Endothelial cell (in vitro differentiated cells): Measurements from ENCODE around the gene ADD2. TPM values are rescaled to one million over a fixed set of nuclear protein-coding genes. Genes with fewer than 3 reads are reported as not detected.

Experiments used
- DNase-seq: peaks from one replicate; pipeline ENCODE4 v3.0.0; 2021; ENCODE audit warnings: low spot score
- H3K27ac Mint-ChIP-seq: one replicate; pipeline ENCODE4 v1.8.0; 2021; ENCODE audit warnings: mixed read lengths, inconsistent platforms; ENCODE audit not compliant: unreplicated experiment
- H3K27me3 Mint-ChIP-seq: one replicate; pipeline ENCODE4 v1.8.0; 2021; ENCODE audit warnings: mild to moderate bottlenecking, moderate library complexity, mixed read lengths, inconsistent platforms; ENCODE audit not compliant: unreplicated experiment
- H3K36me3 Mint-ChIP-seq: one replicate; pipeline ENCODE4 v1.8.0; 2021; ENCODE audit warnings: mild to moderate bottlenecking, low read depth, mixed read lengths, inconsistent platforms; ENCODE audit not compliant: unreplicated experiment
- H3K4me1 Mint-ChIP-seq: one replicate; pipeline ENCODE4 v1.8.0; 2021; ENCODE audit warnings: mild to moderate bottlenecking, mixed read lengths, inconsistent platforms; ENCODE audit not compliant: unreplicated experiment
- H3K4me3 Mint-ChIP-seq: one replicate; pipeline ENCODE4 v1.8.0; 2021; ENCODE audit warnings: mild to moderate bottlenecking, mixed read lengths, inconsistent platforms; ENCODE audit not compliant: unreplicated experiment
- H3K9me3 Mint-ChIP-seq: one replicate; pipeline ENCODE4 v1.8.0; 2021; ENCODE audit warnings: mixed read lengths, inconsistent platforms; ENCODE audit not compliant: unreplicated experiment
- CTCF ChIP-seq: fragments of 200-600 bp; sonication (generic); IDR thresholded peaks from one replicate; pipeline ENCODE4 v1.5.0; 2021; ENCODE audit warnings: antibody characterized with exemption; ENCODE audit not compliant: unreplicated experiment
- total RNA-seq: library from RNA; stranded (reverse); fragmentation: NEBNext Ultra II Directional; extraction: Animal tissue kit (Norgen Biotek cat#: 25700); gene quantifications from one replicate; pipeline ENCODE4 v1.2.1, GENCODE V29; 2021; ENCODE audit not compliant: unreplicated experiment

ADD2 gene
- total RNA-seq, 1 donor from 2014 or later, result 54.0 TPM

GRCh38 chr2:70807828-70808118, 39.8 kb upstream of the ADD2 start:
- Mint-ChIP-seq H3K4me1 (no peaks in the 10 kb centered on the region), H3K9me3 (no peaks in the 10 kb centered on the region), H3K27ac (no peak overlapping the region), H3K4me3 (no peak overlapping the region), H3K36me3 (peaks cover under 1% of the 10 kb centered on the region), H3K27me3 (peaks cover 1% of the 10 kb centered on the region)
- DNase-seq, result no peak
- TF ChIP-seq CTCF, result no peak

- H3K36me3 Mint-ChIP-seq, result no peaks in the 10 kb centered on the region
- no peaks in the 10 kb centered on the region for H3K27me3 Mint-ChIP-seq
- no peak for DNase-seq
- H3K9me3 Mint-ChIP-seq, result no peaks in the 10 kb centered on the region
- TF ChIP-seq CTCF, result no peak
- no peaks in the 10 kb centered on the region for H3K4me1 Mint-ChIP-seq
- no peak overlapping the region for H3K27ac Mint-ChIP-seq
- H3K4me3 Mint-ChIP-seq, result no peak overlapping the region
Measured at GRCh38 chr2:70807102-70807827, 39.3 kb upstream of the ADD2 start.

- no peak overlapping the region for H3K4me3 Mint-ChIP-seq
- H3K27me3 Mint-ChIP-seq, result no peaks in the 10 kb centered on the region
- H3K4me1 Mint-ChIP-seq, result no peaks in the 10 kb centered on the region
- H3K36me3 Mint-ChIP-seq, result no peaks in the 10 kb centered on the region
- no peak overlapping the region for H3K27ac Mint-ChIP-seq
- DNase-seq, result no peak
- no peaks in the 10 kb centered on the region for H3K9me3 Mint-ChIP-seq
- TF ChIP-seq CTCF, result no peak
Measured at GRCh38 chr2:70806620-70807019, 38.6 kb upstream of the ADD2 start.

GRCh38 chr2:70806013-70806412, 38.0 kb upstream of the ADD2 start:
- H3K36me3 Mint-ChIP-seq, result no peaks in the 10 kb centered on the region
- no peak for DNase-seq
- no peak overlapping the region for H3K4me3 Mint-ChIP-seq
- TF ChIP-seq CTCF, result no peak
- no peaks in the 10 kb centered on the region for H3K27me3 Mint-ChIP-seq
- no peaks in the 10 kb centered on the region for H3K9me3 Mint-ChIP-seq
- H3K4me1 Mint-ChIP-seq, result no peaks in the 10 kb centered on the region
- H3K27ac Mint-ChIP-seq, result no peak overlapping the region

- Mint-ChIP-seq H3K27me3 (no peaks in the 10 kb centered on the region), H3K27ac (no peak overlapping the region), H3K4me1 (peaks cover 8% of the 10 kb centered on the region), H3K36me3 (peaks cover 10% of the 10 kb centered on the region), H3K9me3 (no peaks in the 10 kb centered on the region), H3K4me3 (no peak overlapping the region)
- no peak for DNase-seq
- no peak for TF ChIP-seq CTCF
Measured at GRCh38 chr2:70801607-70802263, 33.7 kb upstream of the ADD2 start.
